ENCODE results near the gene IARS2.
"Not testable (repeated sequence)": the region's sequence is repeated elsewhere in the genome, so short reads cannot be mapped to it uniquely, and the experiment has no call there.

IARS2 gene

DNA sequence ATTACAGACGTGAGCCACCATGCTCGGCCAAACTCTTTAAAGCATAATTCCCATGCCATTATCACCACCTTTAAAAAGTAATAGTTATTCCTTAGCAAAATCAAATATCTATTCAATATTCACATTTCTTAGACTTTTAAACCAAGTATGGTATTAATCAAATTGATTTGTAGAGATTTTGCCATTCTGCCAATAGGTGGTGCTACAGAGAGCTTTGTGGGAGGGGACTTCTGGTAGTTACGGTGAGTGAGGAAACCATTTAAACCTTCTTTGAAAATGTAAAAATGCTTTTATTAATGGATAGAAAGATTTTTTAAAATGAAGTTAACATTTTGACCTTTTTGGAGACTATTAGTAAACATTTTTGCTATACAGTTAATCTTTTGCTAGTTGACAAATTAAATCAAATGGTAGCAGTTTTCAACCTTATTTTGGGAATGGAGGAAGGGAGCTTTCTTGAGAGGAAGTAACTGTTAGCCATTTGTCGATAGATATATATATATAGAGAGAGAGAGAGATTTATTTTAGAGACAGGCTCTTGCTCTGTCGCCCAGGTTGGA is 19.3 kb downstream of the IARS2 start:
- DNase-seq (ENCODE audit: low read depth) = no peak

DNA sequence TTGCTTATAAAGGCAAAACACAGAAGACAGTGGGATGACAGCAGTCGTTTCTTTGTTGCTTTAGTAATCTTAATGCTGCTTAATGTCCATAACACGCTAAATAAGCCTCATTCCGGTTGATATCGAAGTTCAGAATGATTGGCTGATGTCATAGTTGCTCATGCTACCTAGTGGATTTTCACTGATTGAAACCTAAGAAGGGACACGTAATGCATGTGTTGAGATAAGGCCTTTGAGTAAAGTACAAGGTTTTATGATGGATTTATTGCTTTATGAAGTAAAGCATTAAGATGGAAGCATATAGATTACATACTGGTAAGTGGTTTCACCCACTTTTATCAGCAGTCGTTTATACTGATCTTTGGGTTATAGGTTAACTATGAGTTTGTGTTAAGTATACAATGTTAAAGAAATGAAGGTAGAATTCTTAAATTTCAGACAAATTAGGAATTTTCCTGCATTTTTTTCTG is 25.1 kb downstream of the IARS2 start:
- no peak for DNase-seq (ENCODE audit: low read depth)

DNA sequence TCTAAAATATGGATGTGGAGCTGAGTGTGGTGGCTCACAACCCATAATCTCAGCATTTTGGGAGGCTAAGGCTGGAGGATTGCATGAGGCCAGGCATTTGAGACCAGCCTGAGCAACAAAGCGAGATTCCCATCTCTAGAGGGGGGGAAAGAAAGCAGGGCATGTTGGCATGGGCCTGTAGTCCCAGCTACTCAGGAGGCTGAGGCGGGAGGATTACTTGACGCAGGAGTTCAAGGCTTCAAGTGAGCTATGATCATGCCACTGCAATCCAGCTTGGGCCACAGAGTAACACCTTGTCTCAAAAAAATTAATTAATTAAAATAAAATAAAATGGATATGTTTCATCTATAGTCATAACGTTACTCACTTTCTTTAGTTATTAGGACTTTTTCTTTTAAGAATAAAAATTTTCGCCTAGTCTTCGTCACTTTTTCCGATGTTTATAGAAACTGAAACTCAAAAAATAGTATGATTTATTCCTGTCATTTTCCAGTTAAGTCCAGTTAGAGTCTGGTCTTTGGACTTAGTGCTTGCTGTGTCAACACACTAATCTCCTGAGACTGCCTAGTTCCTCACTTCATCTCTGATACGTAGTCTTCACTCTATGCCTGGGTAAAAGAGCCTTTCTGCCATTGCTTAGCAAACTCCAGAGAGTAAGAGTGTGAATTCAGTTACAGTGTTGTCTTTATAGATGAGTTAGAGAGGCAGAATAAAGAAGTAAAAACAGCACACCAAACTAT is 28.0 kb downstream of the IARS2 start:
- no peak for DNase-seq (ENCODE audit: low read depth)

DNA sequence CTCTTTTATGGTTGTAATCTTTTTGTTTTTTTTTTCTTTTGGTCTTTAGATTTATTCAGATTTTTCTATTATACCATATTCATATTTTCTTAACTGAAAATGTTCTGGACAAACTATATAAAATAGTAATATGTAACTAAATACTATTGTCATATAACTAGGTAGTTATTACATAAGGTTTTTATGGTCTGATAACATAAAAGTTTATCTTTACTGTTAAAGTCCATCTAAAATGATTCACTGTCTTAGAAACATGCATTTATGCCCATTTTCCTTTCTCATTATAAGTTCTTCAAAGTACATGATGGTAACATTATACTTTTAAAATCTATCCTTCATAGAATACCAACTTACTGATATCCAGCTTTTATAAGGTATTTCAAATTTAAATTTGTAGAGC is 29.1 kb downstream of the IARS2 start:
- no peak for DNase-seq (ENCODE audit: low read depth)

DNA sequence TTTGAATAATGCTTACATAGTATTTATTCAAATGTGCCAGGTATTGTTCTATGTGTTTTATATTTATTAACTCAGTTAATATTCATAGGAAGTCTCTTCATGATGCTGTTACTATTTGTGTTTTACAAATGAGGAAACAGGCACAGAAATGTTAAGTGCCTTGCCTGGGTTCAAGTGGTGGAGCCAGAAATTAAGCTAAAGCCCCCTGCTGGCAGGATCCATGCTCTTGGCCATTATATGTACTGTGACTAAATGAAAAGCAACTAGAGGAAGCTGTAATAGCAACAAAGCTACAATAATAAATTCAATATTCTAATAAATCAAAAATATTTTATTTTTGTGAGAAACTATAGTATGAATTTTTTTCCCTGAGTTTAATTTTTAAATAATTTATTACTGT is 30.0 kb downstream of the IARS2 start:
- no peak for DNase-seq (ENCODE audit: low read depth)

DNA sequence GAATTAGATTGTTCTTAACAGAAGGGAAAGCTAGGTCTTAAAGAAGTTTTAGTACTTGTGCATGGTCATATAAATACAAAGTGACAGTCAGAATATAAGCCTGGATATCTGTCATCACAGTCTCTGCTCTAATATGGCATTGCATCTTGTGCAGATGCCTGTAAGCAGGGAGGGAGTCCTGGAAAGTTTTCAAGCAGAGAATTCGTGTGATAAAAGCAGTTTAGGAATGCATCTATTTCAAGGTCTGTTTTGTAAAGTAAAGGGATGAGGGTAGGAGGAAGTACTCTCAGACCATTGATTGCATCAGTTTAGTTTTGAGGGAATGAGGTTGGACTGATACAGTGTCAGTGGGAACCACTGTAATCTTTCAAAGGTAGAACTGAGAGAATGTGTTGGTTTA is 30.6 kb downstream of the IARS2 start:
- DNase-seq (ENCODE audit: low read depth) = no peak

DNA sequence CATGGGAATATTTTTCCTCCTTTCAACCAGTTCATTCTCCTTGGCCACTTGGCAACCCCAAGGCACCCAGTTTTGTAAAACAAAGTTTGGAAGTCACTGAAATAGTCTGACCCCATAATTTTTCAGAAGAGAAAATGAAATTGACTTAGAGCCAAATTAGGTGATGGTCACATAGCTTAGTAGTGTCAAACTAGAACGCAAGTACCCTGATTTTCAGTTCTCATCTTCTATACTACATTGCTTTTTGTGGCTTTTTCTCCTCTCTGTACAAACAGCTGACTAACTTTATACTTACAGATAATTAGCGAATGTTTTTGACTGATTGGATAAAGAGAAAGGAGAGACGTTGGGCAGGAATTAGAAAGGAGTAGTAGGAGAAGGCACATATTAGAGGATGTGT is 33.1 kb downstream of the IARS2 start:
- DNase-seq (ENCODE audit: low read depth) = no peak

DNA sequence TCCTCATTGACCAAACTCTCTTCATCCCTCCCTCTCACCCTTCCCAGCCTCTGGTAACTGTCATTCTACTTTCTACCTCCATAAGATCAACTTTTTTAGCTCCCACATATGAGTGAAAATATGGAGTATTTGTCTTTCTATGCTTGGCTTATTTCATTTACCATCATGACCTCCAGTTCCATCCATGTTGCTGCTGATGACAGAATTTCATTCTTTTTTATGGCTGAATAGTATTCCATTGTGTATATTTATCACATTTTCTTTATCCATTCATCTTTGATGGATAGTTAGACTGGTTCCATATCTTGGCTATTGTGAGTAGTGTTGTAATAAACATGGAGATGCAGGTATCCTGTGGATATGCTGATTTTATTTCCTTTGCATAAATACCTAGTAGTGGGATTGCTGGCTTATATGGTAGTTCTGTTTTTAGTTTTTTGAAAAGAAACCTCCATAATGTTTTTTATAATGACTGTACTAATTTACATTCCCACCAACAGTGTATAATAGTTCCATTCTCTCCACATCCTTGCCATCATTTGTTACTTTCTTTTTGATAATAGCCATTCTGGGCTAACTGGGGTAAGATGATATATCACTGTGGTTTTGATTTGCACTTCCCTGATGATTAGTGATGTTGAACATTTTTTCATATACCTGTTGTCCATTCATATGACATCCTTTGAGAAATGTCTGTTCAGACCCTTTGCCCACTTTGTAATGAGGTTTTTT is 35.7 kb downstream of the IARS2 start:
- DNase-seq (ENCODE audit: low read depth) = no peak

DNA sequence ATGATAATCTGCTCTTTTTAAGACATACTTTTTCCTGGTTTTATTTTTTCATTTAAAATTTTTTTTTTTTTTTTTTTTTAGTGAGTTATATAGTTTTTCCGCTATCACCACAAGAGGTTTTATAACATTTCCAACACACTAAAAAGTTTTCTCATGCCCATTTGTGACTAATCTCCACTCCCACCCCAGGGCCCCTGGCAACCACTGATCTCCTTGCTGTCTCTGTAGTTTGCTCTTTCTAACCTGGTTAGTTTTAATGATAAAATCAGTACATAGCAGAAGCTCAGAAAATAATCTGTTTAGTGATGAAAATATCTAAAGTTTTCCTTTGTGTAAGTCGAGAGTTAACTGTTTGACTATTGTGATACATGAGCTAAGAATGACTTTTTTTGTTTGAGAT is 41.8 kb downstream of the IARS2 start:
- DNase-seq (ENCODE audit: low read depth) = peak; percentile 13

DNA sequence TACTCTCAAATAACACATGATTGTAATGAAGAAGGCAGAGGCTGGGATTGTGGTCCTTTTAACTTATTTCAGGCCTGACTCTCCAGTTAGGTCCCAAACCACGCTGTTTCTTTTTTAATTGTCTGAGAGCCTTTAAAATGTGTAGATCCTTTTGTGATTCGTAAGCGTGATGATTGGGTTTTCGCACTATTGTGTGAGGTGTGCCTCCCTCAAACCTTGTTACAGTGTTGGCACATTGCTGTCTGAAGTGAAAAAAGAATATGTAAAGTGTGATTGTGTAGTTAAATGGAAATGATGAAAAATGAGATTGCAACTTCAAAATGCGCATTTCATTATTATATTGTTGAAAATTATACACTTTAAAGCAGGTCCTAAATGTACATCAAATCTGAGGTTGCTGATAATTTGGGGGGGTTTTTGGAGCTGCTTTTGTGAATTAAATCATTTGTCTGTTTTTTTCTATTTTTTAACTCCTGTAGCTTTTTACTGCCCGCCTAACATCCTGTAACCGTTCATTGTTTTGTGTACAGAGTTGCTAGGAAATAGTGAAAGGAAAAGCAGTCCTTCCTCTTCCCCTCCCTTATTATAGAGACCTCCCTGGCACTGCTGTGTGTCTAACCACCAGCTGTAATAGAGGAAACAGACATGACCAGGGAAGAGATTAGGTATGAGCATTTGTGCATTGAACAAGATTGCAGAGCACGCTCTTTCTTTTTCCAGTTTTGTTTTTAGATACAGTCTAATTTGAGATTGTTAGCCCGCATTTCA is 43.3 kb downstream of the IARS2 start:
- no peak for DNase-seq (ENCODE audit: low read depth)

DNA sequence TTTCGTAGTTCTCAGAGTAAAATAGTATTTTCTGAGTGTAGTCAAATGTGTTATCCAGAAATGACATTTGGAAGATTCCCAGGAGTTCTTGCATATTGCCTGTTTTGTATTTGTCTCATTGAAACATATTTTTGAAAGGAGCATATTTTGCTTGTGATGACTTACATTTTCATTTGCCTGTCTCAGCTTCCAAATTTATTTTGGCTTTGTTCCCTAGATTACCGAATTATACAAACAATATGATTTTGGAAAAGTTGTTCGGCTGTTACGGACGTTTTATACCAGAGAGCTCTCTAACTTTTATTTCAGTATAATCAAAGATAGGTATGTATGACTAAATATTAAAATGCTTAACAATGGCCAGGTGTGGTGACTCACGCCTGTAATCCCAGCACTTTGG is 46.0 kb downstream of the IARS2 start:
- no peak for DNase-seq (ENCODE audit: low read depth)

DNA sequence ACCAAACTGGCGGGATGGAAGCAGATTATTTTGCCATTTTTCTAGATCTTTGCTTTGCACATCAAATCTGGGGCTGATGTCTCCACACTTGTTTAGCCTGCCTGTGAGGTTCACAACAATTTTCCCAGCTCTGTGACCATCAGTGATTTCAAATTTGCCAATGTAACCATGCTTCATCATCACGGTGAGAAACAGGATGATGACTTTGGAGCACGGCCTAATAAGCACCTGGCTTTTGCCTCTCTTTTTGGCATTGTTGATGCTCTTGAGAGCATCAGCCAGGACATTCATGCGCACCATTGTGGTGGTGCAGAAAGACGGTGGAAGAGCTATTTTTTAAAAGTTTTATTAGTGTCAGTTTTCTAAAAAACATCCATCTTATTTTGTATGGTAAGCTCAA is 50.1 kb downstream of the IARS2 start:
- no peak for DNase-seq (ENCODE audit: low read depth)

DNA sequence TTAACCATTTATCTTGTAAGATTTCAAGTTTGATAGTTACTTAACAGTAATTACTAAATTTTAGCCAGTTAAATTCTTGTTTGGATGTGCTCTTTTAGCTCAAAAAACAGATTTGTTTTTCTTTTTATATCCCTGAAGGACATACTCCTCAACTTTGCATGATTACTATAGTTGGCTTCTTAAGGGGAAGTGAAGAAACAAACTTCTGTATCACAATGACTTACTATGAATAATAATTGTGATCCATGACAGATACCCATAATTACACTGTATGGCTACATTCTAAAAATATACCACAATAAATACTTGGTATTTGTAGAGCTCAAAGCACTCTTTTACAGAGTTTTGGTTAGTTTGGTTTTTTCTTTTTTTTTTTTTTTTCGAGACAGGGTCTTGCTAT is 55.8 kb downstream of the IARS2 start:
- DNase-seq (ENCODE audit: low read depth) = no peak

DNA sequence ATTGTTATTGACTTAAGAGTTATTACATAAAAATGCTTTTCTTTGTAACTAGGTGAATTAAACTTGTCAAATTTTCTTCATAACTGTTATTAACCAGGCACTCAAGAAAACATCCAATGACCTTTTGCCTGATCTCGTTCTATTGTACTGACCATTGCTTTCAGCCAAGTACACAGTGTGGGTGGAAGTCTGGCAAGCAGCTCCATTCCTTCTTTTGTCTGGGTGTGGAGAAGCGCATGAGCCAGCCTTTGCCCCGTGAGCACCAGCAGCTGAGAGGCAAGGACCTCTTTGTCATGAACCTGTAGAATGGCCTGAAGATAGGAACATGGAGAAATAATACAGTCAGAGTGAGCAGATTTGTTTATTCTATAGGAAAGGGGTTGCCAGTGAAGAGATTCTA is 57.5 kb downstream of the IARS2 start:
- DNase-seq (ENCODE audit: low read depth) = no peak

DNA sequence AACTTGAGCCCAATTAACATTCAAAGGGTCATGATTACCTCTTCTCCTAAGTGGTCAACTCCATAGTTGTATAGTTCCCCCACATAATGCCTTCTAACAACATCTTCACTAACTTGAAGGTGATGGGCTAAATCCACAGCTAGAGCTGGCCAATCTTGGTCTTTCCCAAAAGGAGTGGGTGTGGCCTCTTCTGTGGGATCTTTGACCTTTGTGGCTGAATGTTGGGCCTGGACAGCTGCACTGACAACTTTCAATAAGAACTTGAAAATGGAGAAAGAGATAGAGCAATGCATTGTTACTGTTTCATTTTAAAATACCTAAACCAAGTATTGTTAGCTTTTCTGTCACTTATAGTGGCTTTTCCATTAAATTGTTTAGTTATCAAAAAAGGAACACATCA is 59.2 kb downstream of the IARS2 start:
- DNase-seq (ENCODE audit: low read depth) = no peak

DNA sequence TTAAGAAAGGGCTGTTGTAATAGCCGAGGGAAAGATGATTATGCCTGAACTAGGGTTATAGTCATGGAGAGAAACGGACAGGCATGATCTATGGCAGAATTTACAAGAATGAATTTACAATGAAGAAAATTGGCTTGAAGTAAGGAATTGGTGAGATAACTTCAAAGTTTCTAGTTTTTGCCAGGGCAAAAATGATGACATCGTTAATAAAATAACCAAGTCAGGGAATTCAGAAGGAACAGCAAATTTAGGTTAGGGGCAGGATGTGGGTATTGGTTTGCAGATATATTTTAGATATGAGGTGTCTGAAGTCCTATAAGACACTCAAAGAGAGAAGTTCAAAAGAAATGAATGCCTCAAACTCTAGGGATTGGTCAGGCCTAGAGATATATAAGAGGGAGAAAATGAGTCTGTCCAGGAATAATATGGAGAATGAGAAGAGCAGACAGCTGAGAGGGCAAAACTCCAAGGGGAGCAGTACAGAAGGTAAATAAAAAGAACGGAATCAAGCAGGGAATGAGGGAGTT is 62.8 kb downstream of the IARS2 start:
- DNase-seq (ENCODE audit: low read depth) = no peak

DNA sequence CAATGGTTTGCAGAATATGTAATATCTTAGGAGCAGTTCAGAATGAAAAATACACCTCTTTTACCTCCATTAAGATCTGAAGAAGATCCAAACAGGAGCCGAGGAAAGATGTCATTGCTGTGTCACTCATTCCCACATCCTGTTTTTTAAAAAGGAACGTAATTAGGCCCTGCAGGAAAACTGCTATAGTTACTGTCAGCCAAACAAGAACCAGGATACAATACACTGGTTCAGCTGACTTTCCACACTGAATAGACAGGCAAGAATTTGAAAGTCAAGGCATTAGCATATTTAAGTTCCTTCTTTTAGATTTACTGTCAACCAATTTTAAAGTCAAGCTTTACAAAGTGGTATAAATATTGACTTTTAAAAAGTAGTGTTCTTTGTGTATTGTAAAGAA is 63.8 kb downstream of the IARS2 start:
- DNase-seq (ENCODE audit: low read depth) = no peak

DNA sequence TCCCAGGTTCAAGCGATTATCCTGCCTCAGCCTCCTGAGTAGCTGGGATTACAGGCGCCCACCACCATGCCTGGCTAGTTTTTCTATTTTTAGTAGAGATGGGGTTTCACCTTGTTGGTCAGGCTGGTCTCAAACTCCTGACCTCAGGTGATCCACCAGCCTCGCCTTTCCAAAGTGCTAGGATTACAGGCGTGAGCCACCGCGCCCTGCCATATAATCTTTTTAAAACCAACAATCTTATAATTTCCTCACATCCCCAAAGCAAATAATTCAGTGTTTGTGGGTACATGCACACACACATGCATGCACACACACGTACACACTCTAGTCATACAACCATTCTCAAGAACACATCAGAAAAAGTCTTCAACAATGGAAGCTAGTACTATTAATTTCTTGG is 64.6 kb downstream of the IARS2 start:
- DNase-seq (ENCODE audit: low read depth) = not testable (repeated sequence)

DNA sequence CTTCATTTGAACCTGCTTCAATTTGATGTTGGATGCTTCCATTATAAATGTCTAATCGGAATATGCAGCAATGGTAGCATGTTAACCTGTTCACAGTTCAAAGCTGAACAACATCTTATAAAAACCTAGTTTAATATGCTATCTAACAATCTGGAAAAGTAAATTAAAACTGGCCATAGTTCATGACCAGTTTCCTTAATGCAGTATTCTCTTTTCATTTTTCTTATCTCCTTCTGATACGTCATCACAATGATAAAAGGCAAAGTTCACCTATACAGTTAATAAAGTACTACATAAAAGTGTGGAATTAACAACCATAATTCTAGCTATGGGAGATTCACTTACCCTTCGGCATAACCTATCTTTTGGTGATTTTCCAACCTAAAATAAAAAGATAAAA is 65.1 kb downstream of the IARS2 start:
- DNase-seq (ENCODE audit: low read depth) = no peak

DNA sequence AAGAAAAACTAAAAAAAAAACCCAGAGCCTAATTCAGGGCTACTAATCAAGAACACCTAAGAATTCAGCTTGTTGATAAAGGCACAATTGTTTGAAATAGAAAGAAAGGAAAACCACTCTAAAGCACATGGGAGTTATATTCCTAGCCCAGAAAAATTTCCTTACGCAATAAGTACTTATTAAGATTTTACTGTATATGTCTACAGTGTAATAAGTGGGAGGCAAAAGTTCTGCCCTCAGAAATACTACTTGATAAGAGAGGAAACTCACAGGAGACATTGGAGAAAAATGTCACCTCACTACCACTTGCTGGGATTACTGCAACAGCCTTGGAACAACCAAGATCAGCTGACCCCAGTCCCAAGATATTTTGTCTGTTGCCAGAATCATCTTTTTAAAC is 66.1 kb downstream of the IARS2 start:
- DNase-seq (ENCODE audit: low read depth) = no peak

DNA sequence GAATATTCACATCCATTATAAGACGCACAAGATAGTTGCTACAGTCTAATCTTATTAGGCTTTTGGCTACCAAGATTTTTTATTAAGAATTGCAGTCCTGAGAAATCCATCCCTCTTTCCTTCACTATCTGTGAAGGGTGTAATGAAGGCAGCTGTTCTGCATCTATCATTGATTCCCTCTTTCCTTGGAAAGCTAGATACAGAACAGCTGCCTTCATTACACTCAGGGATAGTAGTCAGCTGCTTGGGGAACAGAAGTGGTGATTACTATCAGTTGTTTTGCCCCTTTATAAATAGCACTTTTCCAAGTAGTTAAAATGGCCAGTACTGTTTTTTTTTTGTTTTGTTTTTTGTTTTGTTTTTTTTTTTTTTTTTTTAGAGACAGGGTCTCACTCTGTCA is 70.2 kb downstream of the IARS2 start:
- DNase-seq (ENCODE audit: low read depth) = no peak

DNA sequence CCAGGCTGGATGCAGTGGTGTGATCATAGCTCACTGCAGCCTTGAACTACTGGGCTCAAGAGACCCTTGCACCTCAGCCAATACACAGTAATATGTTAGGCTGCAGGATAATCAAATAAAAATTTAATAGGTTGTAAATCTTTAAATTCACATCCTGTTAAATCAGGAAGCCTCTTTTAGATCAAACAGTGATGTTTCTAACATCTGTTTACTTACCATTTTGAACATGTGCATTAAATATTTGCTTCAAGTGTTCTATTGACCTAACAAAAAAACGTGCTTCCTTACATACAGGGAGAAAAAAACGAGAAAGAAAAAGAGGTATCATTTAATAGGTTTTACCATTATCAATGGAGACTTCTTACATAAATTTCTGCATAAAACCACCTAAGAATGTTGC is 70.6 kb downstream of the IARS2 start:
- DNase-seq (ENCODE audit: low read depth) = no peak

DNA sequence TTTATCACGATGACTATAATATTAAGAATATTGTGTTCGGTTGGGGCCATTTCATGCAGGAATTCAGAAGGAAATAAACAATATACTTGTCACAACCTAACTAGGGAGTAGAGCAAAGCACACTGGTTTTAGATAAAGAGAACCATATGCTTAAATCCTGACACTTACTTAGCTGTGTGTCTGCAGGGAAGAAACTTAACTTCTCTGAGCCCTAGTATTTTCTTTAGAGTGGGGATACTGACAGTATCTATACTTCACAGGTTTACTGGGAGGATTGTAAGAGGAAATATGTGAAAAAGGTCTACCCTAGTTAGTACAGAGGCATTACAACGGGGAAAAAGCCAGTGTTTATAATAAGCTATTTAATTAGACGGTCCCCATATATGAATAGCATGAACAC is 72.9 kb downstream of the IARS2 start:
- DNase-seq (ENCODE audit: low read depth) = no peak
